ENCODE measurements around the gene CAMK1D. TPM values are rescaled to one million over a fixed set of nuclear protein-coding genes. Genes with fewer than 3 reads are reported as not detected.
"Not testable (repeated sequence)": the region's sequence is repeated elsewhere in the genome, so short reads cannot be mapped to it uniquely, and the experiment has no call there.

The CAMK1D gene
- total RNA-seq, 1 donor from 2014 or later: 6.5 TPM

GRCh38 chr10:12327074-12327473, 22.3 kb upstream of the CAMK1D start:
- peaks cover 18% of the 10 kb centered on the region for H3K4me1 Mint-ChIP-seq
- H3K27ac Mint-ChIP-seq (ENCODE audit: unreplicated experiment): no peak overlapping the region
- no peak for TF ChIP-seq CTCF (conservative IDR thresholded peaks at IDR 0.05)
- no peak for DNase-seq (ENCODE audit: low read depth, low spot score)
- H3K9me3 Mint-ChIP-seq: no peaks in the 10 kb centered on the region
- no peak overlapping the region for H3K4me3 Mint-ChIP-seq
- H3K36me3 Mint-ChIP-seq (ENCODE audit: low read depth): no peaks in the 10 kb centered on the region
- H3K27me3 Mint-ChIP-seq (ENCODE audit: low read depth): no peaks in the 10 kb centered on the region

- no peaks in the 10 kb centered on the region for H3K9me3 Mint-ChIP-seq
- H3K27ac Mint-ChIP-seq (ENCODE audit: unreplicated experiment): no peak overlapping the region
- no peak overlapping the region for H3K4me3 Mint-ChIP-seq
- TF ChIP-seq CTCF (conservative IDR thresholded peaks at IDR 0.05): no peak
- no peaks in the 10 kb centered on the region for H3K36me3 Mint-ChIP-seq (ENCODE audit: low read depth)
- no peaks in the 10 kb centered on the region for H3K27me3 Mint-ChIP-seq (ENCODE audit: low read depth)
- H3K4me1 Mint-ChIP-seq: peaks cover 17% of the 10 kb centered on the region
- DNase-seq (ENCODE audit: low read depth, low spot score): no peak
Observed at GRCh38 chr10:12327476-12327875, 21.9 kb upstream of the CAMK1D start.

- not testable (repeated sequence) for H3K36me3 Mint-ChIP-seq (ENCODE audit: low read depth); H3K27ac Mint-ChIP-seq (ENCODE audit: unreplicated experiment); H3K4me3 Mint-ChIP-seq; H3K27me3 Mint-ChIP-seq (ENCODE audit: low read depth); H3K9me3 Mint-ChIP-seq; DNase-seq (ENCODE audit: low read depth, low spot score); H3K4me1 Mint-ChIP-seq
Observed at GRCh38 chr10:12328312-12328711, 21.0 kb upstream of the CAMK1D start.

- no peaks in the 10 kb centered on the region for H3K9me3 Mint-ChIP-seq
- TF ChIP-seq CTCF (conservative IDR thresholded peaks at IDR 0.05): no peak
Observed at GRCh38 chr10:12332572-12333379, 16.6 kb upstream of the CAMK1D start.

GRCh38 chr10:12333380-12334185, 15.8 kb upstream of the CAMK1D start:
- no peak for TF ChIP-seq CTCF (conservative IDR thresholded peaks at IDR 0.05)
- no peaks in the 10 kb centered on the region for H3K9me3 Mint-ChIP-seq
- H3K27ac Mint-ChIP-seq (ENCODE audit: unreplicated experiment): no peak overlapping the region
- no peaks in the 10 kb centered on the region for H3K36me3 Mint-ChIP-seq (ENCODE audit: low read depth)
- H3K4me3 Mint-ChIP-seq: no peak overlapping the region
- H3K27me3 Mint-ChIP-seq (ENCODE audit: low read depth): no peaks in the 10 kb centered on the region
- no peak for DNase-seq (ENCODE audit: low read depth, low spot score)
- peaks cover 13% of the 10 kb centered on the region for H3K4me1 Mint-ChIP-seq

More at GRCh38 chr10:12332572-12333379, 16.6 kb upstream of the CAMK1D start:
- H3K4me3 Mint-ChIP-seq: no peak overlapping the region
- no peaks in the 10 kb centered on the region for H3K27me3 Mint-ChIP-seq (ENCODE audit: low read depth)
- H3K27ac Mint-ChIP-seq (ENCODE audit: unreplicated experiment): no peak overlapping the region
- no peak for DNase-seq (ENCODE audit: low read depth, low spot score)
- H3K36me3 Mint-ChIP-seq (ENCODE audit: low read depth): no peaks in the 10 kb centered on the region
- peaks cover 13% of the 10 kb centered on the region for H3K4me1 Mint-ChIP-seq

GRCh38 chr10:12334186-12334530, 15.2 kb upstream of the CAMK1D start:
- Mint-ChIP-seq H3K9me3 (no peaks in the 10 kb centered on the region), H3K4me3 (no peak overlapping the region), H3K27me3 (ENCODE audit: low read depth) (no peaks in the 10 kb centered on the region), H3K4me1 (peaks cover 13% of the 10 kb centered on the region), H3K36me3 (ENCODE audit: low read depth) (no peaks in the 10 kb centered on the region), H3K27ac (ENCODE audit: unreplicated experiment) (no peak overlapping the region)
- no peak for DNase-seq (ENCODE audit: low read depth, low spot score)
- no peak for TF ChIP-seq CTCF (conservative IDR thresholded peaks at IDR 0.05)

- H3K9me3 Mint-ChIP-seq; H3K27me3 Mint-ChIP-seq (ENCODE audit: low read depth); DNase-seq (ENCODE audit: low read depth, low spot score); H3K27ac Mint-ChIP-seq (ENCODE audit: unreplicated experiment); H3K4me3 Mint-ChIP-seq; H3K36me3 Mint-ChIP-seq (ENCODE audit: low read depth): not testable (repeated sequence)
- H3K4me1 Mint-ChIP-seq: peaks cover 13% of the 10 kb centered on the region
Observed at GRCh38 chr10:12335169-12335568, 14.2 kb upstream of the CAMK1D start.

Measured in neural crest cell (in vitro differentiated cells).